Measurements from ENCODE around the gene MYO3B.

The MYO3B gene

GRCh38 chr2:170566138-170566537, 388.2 kb downstream of the MYO3B start (continued):
- TF ChIP-seq ZNF26 (tag by site-specific recombination; IDR thresholded peaks at IDR 0.05): no peak
- TF ChIP-seq ZNF776 (tag by site-specific recombination; IDR thresholded peaks at IDR 0.05; ENCODE audit: borderline replicate concordance): no peak
- TF ChIP-seq IKZF3 (tag by site-specific recombination; IDR thresholded peaks at IDR 0.05): no peak
- TF ChIP-seq ZNF121 (tag by site-specific recombination; IDR thresholded peaks at IDR 0.05): no peak
- no peak for TF ChIP-seq ZNF157 (tag by site-specific recombination; IDR thresholded peaks at IDR 0.05)

DNA sequence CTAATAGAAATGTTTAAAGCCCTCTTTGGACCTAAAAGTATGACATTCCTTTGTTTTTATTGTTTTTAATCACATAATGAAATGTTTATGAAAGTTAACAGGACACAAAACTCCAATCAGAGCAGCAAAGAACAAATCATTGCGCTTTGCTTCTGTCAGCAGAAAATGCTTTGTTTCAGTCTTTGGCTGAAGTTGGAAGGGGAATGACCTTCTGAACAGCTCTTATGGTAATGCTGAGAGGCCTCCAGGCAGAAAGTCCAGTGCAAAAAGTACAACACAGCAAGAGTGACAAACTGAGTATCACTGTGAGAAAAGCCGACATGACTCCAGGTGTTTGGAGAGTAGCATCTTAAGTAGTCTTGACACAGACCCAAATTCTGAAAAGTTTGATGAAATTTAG, 389.5 kb downstream of the MYO3B start:
- TF ChIP-seq HOXC10 (CRISPR knock-in tag; IDR thresholded peaks at IDR 0.05) (no peak), ZNF404 (tag by site-specific recombination; IDR thresholded peaks at IDR 0.05) (no peak), ZNF544 (tag by site-specific recombination; IDR thresholded peaks at IDR 0.05) (no peak), ZNF175 (tag by site-specific recombination; IDR thresholded peaks at IDR 0.05) (no peak), ZBTB21 (tag by site-specific recombination; IDR thresholded peaks at IDR 0.05) (no peak), ZNF155 (tag by site-specific recombination; IDR thresholded peaks at IDR 0.05) (no peak)
- Histone ChIP-seq H3K27ac (ENCODE audit: extremely low read depth, low read depth, low read length) (no peak overlapping the region), H3K4me1 (ENCODE audit: control insufficient read depth, insufficient read depth, low read length) (no peaks in the 10 kb centered on the region), H3K36me3 (ENCODE audit: control insufficient read depth in 2 of 2, insufficient read depth in 1 of 2, low read length in 2 of 2) (no peaks in the 10 kb centered on the region), H3K9me3 (ENCODE audit: control insufficient read depth, insufficient read depth, low read depth, low read length) (no peaks in the 10 kb centered on the region), H3K4me3 (ENCODE audit: low read depth, low read length) (no peak overlapping the region)
- ChIA-PET CTCF (interaction anchor here (0.6 to 1.2 kb wide), 3 partner anchors 16 to 693 kb away, joined by 3 to 4 read pairs (median 3); no protein-coding TSS in a partner anchor), POLR2A (no interaction called here)

- ChIA-PET CTCF (no interaction called here), POLR2A (no interaction called here)
- Histone ChIP-seq H3K36me3 (ENCODE audit: control insufficient read depth in 2 of 2, insufficient read depth in 1 of 2, low read length in 2 of 2) (no peaks in the 10 kb centered on the region), H3K9me3 (ENCODE audit: control insufficient read depth, insufficient read depth, low read depth, low read length) (no peaks in the 10 kb centered on the region), H3K4me1 (ENCODE audit: control insufficient read depth, insufficient read depth, low read length) (no peaks in the 10 kb centered on the region), H3K4me3 (ENCODE audit: low read depth, low read length) (no peak overlapping the region), H3K27ac (ENCODE audit: extremely low read depth, low read depth, low read length) (no peak overlapping the region)
- TF ChIP-seq, protein P1, sequence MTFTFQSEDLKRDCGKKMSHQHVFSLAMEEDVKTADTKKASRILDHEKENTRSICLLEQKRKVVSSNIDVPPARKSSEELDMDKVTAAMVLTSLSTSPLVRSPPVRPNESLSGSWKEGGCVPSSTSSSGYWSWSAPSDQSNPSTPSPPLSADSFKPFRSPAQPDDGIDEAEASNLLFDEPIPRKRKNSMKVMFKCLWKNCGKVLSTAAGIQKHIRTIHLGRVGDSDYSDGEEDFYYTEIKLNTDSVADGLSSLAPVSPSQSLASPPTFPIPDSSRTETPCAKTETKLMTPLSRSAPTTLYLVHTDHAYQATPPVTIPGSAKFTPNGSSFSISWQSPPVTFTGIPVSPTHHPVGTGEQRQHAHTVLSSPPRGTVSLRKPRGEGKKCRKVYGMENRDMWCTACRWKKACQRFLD (tag by site-specific recombination; IDR thresholded peaks at IDR 0.05): no peak
- TF ChIP-seq KLF10 (tag by site-specific recombination; IDR thresholded peaks at IDR 0.05) (no peak), GLIS2 (tag by site-specific recombination; IDR thresholded peaks at IDR 0.05) (no peak), ZNF121 (tag by site-specific recombination; IDR thresholded peaks at IDR 0.05) (no peak), AEBP2 (tag by site-specific recombination; IDR thresholded peaks at IDR 0.05; ENCODE audit: borderline replicate concordance) (no peak), ZBTB49 (tag by site-specific recombination; IDR thresholded peaks at IDR 0.05; ENCODE audit: low read depth) (no peak), ZNF266 (tag by site-specific recombination; IDR thresholded peaks at IDR 0.05; ENCODE audit: low read depth) (no peak), ZNF311 (tag by site-specific recombination; IDR thresholded peaks at IDR 0.05; ENCODE audit: borderline replicate concordance) (no peak), ZNF76 (tag by site-specific recombination; IDR thresholded peaks at IDR 0.05; ENCODE audit: borderline replicate concordance, low read depth) (no peak), ZNF366 (tag by site-specific recombination; conservative IDR thresholded peaks at IDR 0.05) (no peak), ZNF398 (tag by site-specific recombination; IDR thresholded peaks at IDR 0.05) (no peak)
- TF ChIP-seq, protein P2, sequence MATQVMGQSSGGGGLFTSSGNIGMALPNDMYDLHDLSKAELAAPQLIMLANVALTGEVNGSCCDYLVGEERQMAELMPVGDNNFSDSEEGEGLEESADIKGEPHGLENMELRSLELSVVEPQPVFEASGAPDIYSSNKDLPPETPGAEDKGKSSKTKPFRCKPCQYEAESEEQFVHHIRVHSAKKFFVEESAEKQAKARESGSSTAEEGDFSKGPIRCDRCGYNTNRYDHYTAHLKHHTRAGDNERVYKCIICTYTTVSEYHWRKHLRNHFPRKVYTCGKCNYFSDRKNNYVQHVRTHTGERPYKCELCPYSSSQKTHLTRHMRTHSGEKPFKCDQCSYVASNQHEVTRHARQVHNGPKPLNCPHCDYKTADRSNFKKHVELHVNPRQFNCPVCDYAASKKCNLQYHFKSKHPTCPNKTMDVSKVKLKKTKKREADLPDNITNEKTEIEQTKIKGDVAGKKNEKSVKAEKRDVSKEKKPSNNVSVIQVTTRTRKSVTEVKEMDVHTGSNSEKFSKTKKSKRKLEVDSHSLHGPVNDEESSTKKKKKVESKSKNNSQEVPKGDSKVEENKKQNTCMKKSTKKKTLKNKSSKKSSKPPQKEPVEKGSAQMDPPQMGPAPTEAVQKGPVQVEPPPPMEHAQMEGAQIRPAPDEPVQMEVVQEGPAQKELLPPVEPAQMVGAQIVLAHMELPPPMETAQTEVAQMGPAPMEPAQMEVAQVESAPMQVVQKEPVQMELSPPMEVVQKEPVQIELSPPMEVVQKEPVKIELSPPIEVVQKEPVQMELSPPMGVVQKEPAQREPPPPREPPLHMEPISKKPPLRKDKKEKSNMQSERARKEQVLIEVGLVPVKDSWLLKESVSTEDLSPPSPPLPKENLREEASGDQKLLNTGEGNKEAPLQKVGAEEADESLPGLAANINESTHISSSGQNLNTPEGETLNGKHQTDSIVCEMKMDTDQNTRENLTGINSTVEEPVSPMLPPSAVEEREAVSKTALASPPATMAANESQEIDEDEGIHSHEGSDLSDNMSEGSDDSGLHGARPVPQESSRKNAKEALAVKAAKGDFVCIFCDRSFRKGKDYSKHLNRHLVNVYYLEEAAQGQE (tag by site-specific recombination; IDR thresholded peaks at IDR 0.05): no peak
Observed at GRCh38 chr2:170568511-170568910, 390.6 kb downstream of the MYO3B start.

Data from HEK293 (cell line).